HCT116 (cell line): ENCODE data around the gene COL16A1. TPM values are rescaled to one million over a fixed set of nuclear protein-coding genes. Genes with fewer than 3 reads are reported as not detected.

ENCODE experiments used
- ATAC-seq: fragments of 200-7000 bp; cut with Tn5 transposase; 2 replicates; pipeline ENCODE4 v1.9.1; 2020; ENCODE audit warnings: mild to moderate bottlenecking, moderate library complexity
- BruUV-seq: library from RNA; stranded (reverse); fragments of 400-500 nt; replicated peaks from 2 replicates; lab custom pipeline; 2021; lab: Mats Ljungman, UMichigan
- CTCF ChIA-PET: fragments of 300-600 bp; sonication (Branson Sonifier 250); formaldehyde crosslinking; loops from one replicate; lab custom pipeline; 2021; ENCODE audit warnings: antibody characterized with exemption; lab: Charles Lee
- POLR2A ChIA-PET: fragments of 300-600, 350-600 bp; sonication (Branson Sonifier 250); formaldehyde crosslinking; loops from one replicate; lab custom pipeline; 2021; ENCODE audit warnings: antibody characterized with exemption; lab: Charles Lee
- RAD21 ChIA-PET, 2 experiments: fragments of 300-600 bp; sonication (Branson Sonifier 250); formaldehyde crosslinking; loops; one replicate each; lab custom pipeline; 2023; ENCODE audit warnings: low total read pairs in 2 of 2; ENCODE audit not compliant: uncharacterized antibody in 2 of 2, unreplicated experiment in 2 of 2, low non-redundant PET in 1 of 2; lab: Charles Lee
- DNase-seq: peaks from one replicate; pipeline ENCODE4 v3.0.0-alpha.2; 2010; ENCODE audit warnings: low read depth, low spot score
- H2AFZ ChIP-seq: fragments of 200-600 bp; shearing (Covaris generic), sonication (generic); 2 replicates; pipeline ENCODE4 v1.6.1; 2017; ENCODE audit warnings: low read depth, mixed run types, mixed read lengths, antibody characterized with exemption, low read length; ENCODE audit not compliant: poor library complexity, severe bottlenecking
- H3K27ac ChIP-seq: 2 replicates; pipeline ENCODE4 v1.5.1; 2012; ENCODE audit warnings: low read depth, low read length
- H3K27me3 ChIP-seq: fragments of 200-600 bp; sonication (generic); 2 replicates; pipeline ENCODE4 v1.6.1; 2016; ENCODE audit warnings: mixed run types, low read length, mixed read lengths; ENCODE audit not compliant: insufficient read depth
- H3K36me3 ChIP-seq, 2 experiments: fragments of 200-500 bp in 1 of 2; fragments of 200-600 bp in 1 of 2; sonication (Bioruptor generic) in 1 of 2; sonication (generic) in 1 of 2; 2 replicates each; pipeline versions ENCODE4 v1.5.1 to v1.6.1; 2014 to 2016; ENCODE audit warnings: low read length in 2 of 2, inconsistent platforms in 1 of 2, mixed read lengths in 1 of 2, mixed run types in 1 of 2; ENCODE audit not compliant: insufficient read depth in 2 of 2, control insufficient read depth in 1 of 2
- H3K4me1 ChIP-seq, 2 experiments: fragments of 200-600 bp in 1 of 2; sonication (generic) in 1 of 2; 2 replicates each; pipeline versions ENCODE4 v1.5.1 to v1.6.1; 2012 to 2017; ENCODE audit warnings: low read length in 2 of 2, inconsistent platforms in 1 of 2, mild to moderate bottlenecking in 1 of 2, mixed read lengths in 1 of 2, mixed run types in 1 of 2, moderate library complexity in 1 of 2; ENCODE audit not compliant: insufficient read depth in 2 of 2, control insufficient read depth in 1 of 2
- H3K4me2 ChIP-seq: fragments of 200-600 bp; sonication (generic); 2 replicates; pipeline ENCODE4 v1.6.1; 2017; ENCODE audit warnings: mixed run types, low read length, mixed read lengths
- H3K4me3 ChIP-seq, 2 experiments: fragments of 200-600 bp in 1 of 2; sonication (generic) in 1 of 2; replicated peaks in 1 of 2; 2 replicates each; pipeline ENCODE4 v1.5.1; 2011 to 2016; ENCODE audit warnings: low read length in 2 of 2, control low read depth in 1 of 2, low read depth in 1 of 2, mild to moderate bottlenecking in 1 of 2, mixed read lengths in 1 of 2, mixed run types in 1 of 2
- H3K79me2 ChIP-seq: fragments of 200-600 bp; sonication (generic); 2 replicates; pipeline ENCODE4 v1.6.1; 2017; ENCODE audit warnings: mild to moderate bottlenecking, mixed run types, low read length, moderate library complexity, mixed read lengths; ENCODE audit not compliant: insufficient read depth
- H3K9ac ChIP-seq: fragments of 200-600 bp; sonication (generic); 2 replicates; pipeline ENCODE4 v1.6.1; 2016; ENCODE audit warnings: low read length, mixed read lengths
- H3K9me2 ChIP-seq: fragments of 200-600 bp; sonication (generic), shearing (Covaris generic); 2 replicates; pipeline ENCODE4 v1.6.1; 2017; ENCODE audit warnings: mixed run types, mild to moderate bottlenecking, moderate library complexity; ENCODE audit not compliant: insufficient read depth
- H3K9me3 ChIP-seq, 2 experiments: fragments of 200-500 bp in 1 of 2; fragments of 200-600 bp in 1 of 2; sonication (Bioruptor generic) in 1 of 2; sonication (generic) in 1 of 2; 2 replicates each; pipeline ENCODE4 v1.6.1; 2014 to 2017; ENCODE audit warnings: low read length in 2 of 2, mixed read lengths in 2 of 2, inconsistent platforms in 1 of 2, low read depth in 1 of 2, mild to moderate bottlenecking in 1 of 2, mixed run types in 1 of 2, moderate library complexity in 1 of 2; ENCODE audit not compliant: control insufficient read depth in 1 of 2, insufficient read depth in 1 of 2
- H4K20me1 ChIP-seq: fragments of 200-600 bp; sonication (generic), shearing (Covaris generic); 2 replicates; pipeline ENCODE4 v1.6.1; 2017; ENCODE audit warnings: mixed run types, mild to moderate bottlenecking, moderate library complexity; ENCODE audit not compliant: insufficient read depth
- CBX3 ChIP-seq: IDR thresholded peaks from 2 replicates; pipeline ENCODE4 v1.6.1; 2012; ENCODE audit warnings: low read depth
- FOSL1 ChIP-seq: IDR thresholded peaks from 2 replicates; pipeline ENCODE4 v1.6.1; 2012; ENCODE audit warnings: low read depth
- POLR2A ChIP-seq: IDR thresholded peaks from 2 replicates; pipeline ENCODE4 v1.7.0; 2011; ENCODE audit warnings: borderline replicate concordance; ENCODE audit not compliant: insufficient read depth, insufficient read length; ENCODE audit errors: extremely low read depth
- REST ChIP-seq: IDR thresholded peaks from 2 replicates; pipeline ENCODE4 v1.6.1; 2012; ENCODE audit warnings: low read depth
- TCF7L2 ChIP-seq: IDR thresholded peaks from 2 replicates; pipeline ENCODE4 v1.7.0; 2011; ENCODE audit warnings: borderline replicate concordance, inconsistent platforms; ENCODE audit not compliant: insufficient read depth, insufficient read length; ENCODE audit errors: extremely low read depth
- YY1 ChIP-seq: IDR thresholded peaks from 2 replicates; pipeline ENCODE4 v1.6.1; 2011; ENCODE audit warnings: low read length, low read depth, moderate library complexity, mild to moderate bottlenecking; ENCODE audit not compliant: insufficient replicate concordance; ENCODE audit errors: extremely low read depth
- intact Hi-C: fragments of 100-400 bp; cut with micrococcal nuclease; formaldehyde crosslinking; loops from 2 replicates; pipeline ENCODE4 v1.10.0; 2022
- total RNA-seq: library from RNA; stranded (reverse); gene quantifications from one replicate; pipeline ENCODE4 v1.2.1, GENCODE V29; 2021; ENCODE audit not compliant: unreplicated experiment
- TF ChIP-seq, protein P1 (sequence below): IDR thresholded peaks from 2 replicates; pipeline ENCODE4 v1.6.1; 2012

COL16A1 gene
- total RNA-seq, 1 experiment from 2014 or later, result 2.2 TPM

GRCh38 chr1:31650161-31651088 lies 53.4 kb downstream of the COL16A1 start:
- ChIA-PET POLR2A (no interaction called here), RAD21 (no interaction called here), CTCF (no interaction called here)
- ATAC-seq, result no peak
- Histone ChIP-seq H3K4me2 (no peak overlapping the region), H2AFZ (no peak overlapping the region), H3K36me3 (no peaks in the 10 kb centered on the region), H3K9me2 (no peaks in the 10 kb centered on the region), H3K4me3 (no peak overlapping the region), H3K9ac (no peak overlapping the region), H3K27me3 (no peaks in the 10 kb centered on the region), H4K20me1 (no peaks in the 10 kb centered on the region), H3K27ac (no peak overlapping the region), H3K9me3 (no peaks in the 10 kb centered on the region), H3K79me2 (no peaks in the 10 kb centered on the region), H3K4me1 (peaks cover 2 to 7% of the 10 kb centered on the region in 2 experiments; a peak in 1 of 4 replicates)
- no TSS peak for BruUV-seq
- TF ChIP-seq POLR2A (no peak), TCF7L2 (no peak), CBX3 (no peak), FOSL1 (no peak), REST (no peak), YY1 (no peak)
- TF ChIP-seq, protein P1, sequence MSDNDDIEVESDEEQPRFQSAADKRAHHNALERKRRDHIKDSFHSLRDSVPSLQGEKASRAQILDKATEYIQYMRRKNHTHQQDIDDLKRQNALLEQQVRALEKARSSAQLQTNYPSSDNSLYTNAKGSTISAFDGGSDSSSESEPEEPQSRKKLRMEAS, result no peak
- no peak for DNase-seq
- intact Hi-C loops, result no loop called here
